SK-MEL-5 (cell line): ENCODE measurements around the gene THSD4. TPM values are rescaled to one million over a fixed set of nuclear protein-coding genes. Genes with fewer than 3 reads are reported as not detected.

Source experiments
- DNase-seq: peaks from one replicate; pipeline ENCODE4 v3.0.0-alpha.2; 2016; ENCODE audit warnings: low read depth, low spot score
- in situ Hi-C: cut with HindIII; loops from 2 replicates; pipeline ENCODE4 v1.10.0; 2016; ENCODE audit warnings: low sequenced_read_pairs, high pct_unique_total_duplicates, low pct_unique_long_range_greater_than_20kb
- total RNA-seq: library from RNA; depleted of rRNA; stranded (reverse); fragments of >200 nt; shearing (Covaris generic); gene quantifications from 2 replicates; pipeline ENCODE4 v1.2.3, GENCODE V29; 2014

The THSD4 gene
- total RNA-seq, 1 experiment from 2014 or later, result 0.50 TPM

GRCh38 chr15:71572452-71573053, 457.3 kb downstream of the THSD4 start:
- in situ Hi-C loops, result no loop called here
- no peak for DNase-seq

- DNase-seq, result no peak
- in situ Hi-C loops, result no loop called here
Measured at GRCh38 chr15:71573599-71573998, 458.3 kb downstream of the THSD4 start.

GRCh38 chr15:71575474-71576045, 460.3 kb downstream of the THSD4 start:
- in situ Hi-C loops, result no loop called here
- DNase-seq, result peak; percentile 51

GRCh38 chr15:71577071-71577470, 461.8 kb downstream of the THSD4 start:
- no peak for DNase-seq

GRCh38 chr15:71581398-71581930, 466.2 kb downstream of the THSD4 start:
- in situ Hi-C loops, result no loop called here
- no peak for DNase-seq

More at GRCh38 chr15:71577071-71577470, 461.8 kb downstream of the THSD4 start:
- in situ Hi-C loops, result no loop called here

GRCh38 chr15:71585159-71585558, 469.9 kb downstream of the THSD4 start:
- in situ Hi-C loops, result no loop called here
- no peak for DNase-seq

GRCh38 chr15:71586463-71586862, 471.2 kb downstream of the THSD4 start:
- in situ Hi-C loops, result no loop called here
- peak; percentile 60 for DNase-seq

GRCh38 chr15:71588746-71589145, 473.5 kb downstream of the THSD4 start:
- DNase-seq, result peak; percentile 54
- in situ Hi-C loops, result no loop called here

- DNase-seq, result peak; percentile 33
Measured at GRCh38 chr15:71591057-71591456, 475.8 kb downstream of the THSD4 start.

GRCh38 chr15:71592203-71592602, 476.9 kb downstream of the THSD4 start:
- in situ Hi-C loops, result no loop called here
- no peak for DNase-seq

More at GRCh38 chr15:71591057-71591456, 475.8 kb downstream of the THSD4 start:
- in situ Hi-C loops, result no loop called here

GRCh38 chr15:71595846-71596553, 480.7 kb downstream of the THSD4 start:
- in situ Hi-C loops, result no loop called here
- DNase-seq, result no peak

- in situ Hi-C loops, result no loop called here
- no peak for DNase-seq
Measured at GRCh38 chr15:71596672-71597071, 481.4 kb downstream of the THSD4 start.

GRCh38 chr15:71597126-71597525, 481.9 kb downstream of the THSD4 start:
- DNase-seq, result no peak
- in situ Hi-C loops, result no loop called here

- no peak for DNase-seq
- in situ Hi-C loops, result no loop called here
Measured at GRCh38 chr15:71597637-71598036, 482.4 kb downstream of the THSD4 start.

GRCh38 chr15:71598741-71599140, 483.5 kb downstream of the THSD4 start:
- no peak for DNase-seq
- in situ Hi-C loops, result no loop called here

- in situ Hi-C loops, result no loop called here
Measured at GRCh38 chr15:71599418-71600151, 484.3 kb downstream of the THSD4 start.

GRCh38 chr15:71600237-71600636, 485.0 kb downstream of the THSD4 start:
- in situ Hi-C loops, result no loop called here
- no peak for DNase-seq

More at GRCh38 chr15:71599418-71600151, 484.3 kb downstream of the THSD4 start:
- no peak for DNase-seq
